GM12892 (cell line): ENCODE data around the gene ANTXR1.

ENCODE experiments used
- DNase-seq: peaks from one replicate; pipeline ENCODE4 v3.0.0; 2011; ENCODE audit not compliant: insufficient read length
- FAIRE-seq: peaks from 2 replicates; lab custom pipeline; 2011; peaks lifted over from hg19 to GRCh38; lab: Jason Lieb, UNC
- POLR2A ChIP-seq: IDR thresholded peaks from 2 replicates; pipeline ENCODE4 v1.6.1; 2011; ENCODE audit warnings: low read depth, low read length, control low read depth
- POLR2AphosphoS5 ChIP-seq: IDR thresholded peaks from 2 replicates; pipeline ENCODE4 v1.6.1; 2011; ENCODE audit warnings: low read depth, low read length, control low read depth
- TAF1 ChIP-seq: IDR thresholded peaks from 2 replicates; pipeline ENCODE4 v1.6.1; 2011; ENCODE audit warnings: low read depth, mild to moderate bottlenecking, control low read depth, low read length, borderline replicate concordance

Gene ANTXR1

DNA sequence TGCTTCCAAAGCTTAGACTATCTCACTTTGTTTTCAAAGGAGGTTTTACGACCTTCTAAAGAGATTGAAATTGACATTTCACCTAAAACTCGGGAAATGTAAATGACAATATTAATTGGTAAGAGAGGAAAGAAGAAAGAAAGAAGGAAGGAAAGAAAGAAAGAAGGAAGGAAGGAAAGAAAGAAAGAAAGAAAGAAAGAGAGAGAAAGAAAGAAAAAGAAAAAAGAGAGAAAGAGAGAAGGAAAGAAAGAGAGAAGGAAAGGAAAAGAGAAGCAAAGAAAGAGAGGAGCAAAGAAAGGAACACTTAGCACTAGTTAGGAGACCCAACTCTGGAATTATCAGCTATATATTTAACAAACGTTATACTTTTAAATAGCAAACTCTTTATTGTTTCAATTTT, 34.9 kb upstream of the ANTXR1 start:
- TF ChIP-seq TAF1 (no peak), POLR2AphosphoS5 (no peak), POLR2A (no peak)
- no peak for DNase-seq
- FAIRE-seq = no peak

DNA sequence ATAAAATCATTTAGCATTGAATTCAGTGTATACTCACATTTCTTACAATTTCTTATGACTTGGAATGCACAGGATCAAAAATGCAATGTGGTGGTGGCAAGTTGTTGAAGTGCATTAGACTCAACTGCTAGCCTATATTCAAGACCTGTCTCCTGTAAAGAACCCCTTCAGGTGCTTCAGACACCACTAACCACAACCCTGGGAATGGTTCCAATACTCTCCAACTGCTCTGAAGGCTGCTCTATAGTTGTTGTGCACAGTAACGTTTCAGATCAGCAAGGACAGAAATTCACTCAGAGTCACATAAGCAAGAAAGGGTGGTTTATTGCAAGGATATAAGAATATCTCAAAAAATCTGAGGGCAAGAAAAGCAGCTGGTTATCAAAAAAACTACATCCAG, 32.0 kb upstream of the ANTXR1 start:
- no peak for DNase-seq
- no peak for TF ChIP-seq POLR2AphosphoS5
- TF ChIP-seq TAF1 = no peak
- no peak for TF ChIP-seq POLR2A
- FAIRE-seq = no peak

DNA sequence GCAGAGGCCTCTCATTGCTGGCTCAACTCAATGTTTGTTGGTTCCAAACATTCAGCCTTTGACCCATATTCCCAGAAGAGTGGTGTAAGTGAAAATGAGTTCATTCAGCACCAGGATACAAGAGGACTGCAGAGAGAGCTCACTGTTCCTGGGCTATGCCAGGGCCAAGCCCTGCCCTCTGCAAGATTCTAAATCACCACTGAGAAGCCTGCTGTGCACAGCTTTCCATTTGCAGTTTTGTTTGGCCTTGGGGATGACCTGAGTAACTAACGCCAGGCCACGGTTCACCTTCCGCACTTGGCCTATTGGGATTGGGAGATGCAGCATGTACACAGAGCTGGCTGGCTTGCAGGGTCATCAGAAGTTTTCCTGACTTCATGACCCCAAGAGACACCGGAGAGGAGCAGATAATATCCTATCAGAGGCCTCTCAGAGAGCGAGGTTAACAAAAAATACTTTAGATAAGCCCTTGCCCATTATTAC, 25.9 kb upstream of the ANTXR1 start:
- FAIRE-seq (no peak), DNase-seq (no peak)

DNA sequence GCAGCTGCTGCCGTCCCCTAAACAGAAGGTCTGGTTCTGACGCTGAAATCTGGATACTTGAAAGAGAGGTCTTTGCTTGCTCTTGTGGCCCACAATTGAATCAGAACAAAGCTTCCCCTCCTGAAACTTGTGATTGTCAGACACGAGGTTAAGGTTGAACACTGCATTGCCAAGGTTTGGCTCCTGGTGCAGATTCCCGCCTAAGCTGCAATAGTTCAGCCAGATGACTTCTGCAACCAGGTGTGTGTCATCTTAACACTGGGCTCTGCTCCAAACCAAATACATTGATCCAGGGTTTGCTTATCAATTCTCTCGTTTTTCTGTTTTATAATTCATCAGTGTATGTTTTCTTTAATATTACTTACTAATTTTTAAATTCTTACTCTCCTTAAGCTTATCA, 23.9 kb upstream of the ANTXR1 start:
- TF ChIP-seq TAF1 = no peak
- no peak for DNase-seq
- no peak for FAIRE-seq

More for the DNA sequence above, 25.9 kb upstream of the ANTXR1 start:
- no peak for TF ChIP-seq POLR2AphosphoS5
- TF ChIP-seq TAF1 = no peak
- no peak for TF ChIP-seq POLR2A

DNA sequence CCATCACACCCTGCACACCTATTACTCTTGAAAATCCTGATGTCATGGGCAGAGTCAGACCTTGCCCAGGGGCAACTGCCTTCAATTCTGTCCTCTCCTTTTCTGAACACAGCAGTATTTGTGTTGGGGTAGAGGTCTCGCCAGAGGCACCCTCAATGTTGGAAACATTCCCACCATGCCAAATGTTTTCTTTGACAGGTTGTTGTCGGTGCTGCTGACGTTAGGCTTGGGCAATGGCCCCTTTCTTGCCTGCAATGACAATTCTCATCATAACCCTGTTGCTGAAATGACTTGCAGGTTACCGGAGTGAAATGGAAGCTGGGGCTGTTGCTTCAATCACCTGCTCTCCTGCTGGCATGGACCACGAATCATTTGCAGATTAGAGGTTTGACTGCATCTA, 20.6 kb upstream of the ANTXR1 start:
- DNase-seq = no peak
- no peak for TF ChIP-seq POLR2A
- no peak for TF ChIP-seq TAF1
- TF ChIP-seq POLR2AphosphoS5 = no peak
- FAIRE-seq = no peak

DNA sequence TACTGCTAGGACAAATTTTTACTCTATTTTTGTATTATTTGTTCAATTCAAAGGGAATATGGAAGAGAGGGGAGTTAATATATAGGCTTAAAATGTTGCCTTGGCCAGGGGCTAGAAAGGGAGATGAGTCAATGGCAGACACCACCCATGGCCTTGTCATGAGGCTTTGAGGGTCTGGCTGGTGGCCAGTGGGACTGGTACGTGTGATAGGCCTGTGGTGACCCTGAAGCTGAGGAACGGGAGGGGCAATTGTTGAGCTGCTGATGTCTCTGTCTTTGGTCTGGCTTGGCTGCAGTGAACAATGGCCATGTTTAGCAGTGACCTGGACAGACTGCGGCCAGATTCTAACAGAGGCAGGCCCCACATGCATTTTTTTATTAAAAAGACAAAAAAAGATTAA, 20.0 kb upstream of the ANTXR1 start:
- FAIRE-seq (no peak), DNase-seq (no peak)
- no peak for TF ChIP-seq TAF1
- TF ChIP-seq POLR2AphosphoS5 = no peak
- no peak for TF ChIP-seq POLR2A

DNA sequence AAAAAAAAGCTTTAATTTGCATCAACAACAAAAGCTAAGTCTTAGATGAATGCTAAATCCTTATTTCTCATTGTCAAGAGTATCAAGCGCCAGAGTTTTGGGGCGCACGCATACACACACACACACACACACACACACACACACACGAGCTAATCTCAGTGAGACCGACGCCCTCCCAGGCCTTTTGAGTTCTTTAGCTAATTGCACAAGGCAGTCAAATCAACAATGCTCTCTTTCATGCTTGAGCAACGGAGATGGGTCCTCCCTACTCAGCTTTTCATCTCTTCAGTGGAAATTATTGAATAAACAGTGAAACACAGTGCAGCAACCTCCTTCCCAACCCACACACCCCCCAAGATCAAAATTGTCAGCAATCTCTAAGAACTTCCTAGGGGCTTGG, 19.3 kb upstream of the ANTXR1 start:
- FAIRE-seq = no peak
- DNase-seq = no peak
- TF ChIP-seq POLR2AphosphoS5 (no peak), POLR2A (no peak), TAF1 (no peak)

DNA sequence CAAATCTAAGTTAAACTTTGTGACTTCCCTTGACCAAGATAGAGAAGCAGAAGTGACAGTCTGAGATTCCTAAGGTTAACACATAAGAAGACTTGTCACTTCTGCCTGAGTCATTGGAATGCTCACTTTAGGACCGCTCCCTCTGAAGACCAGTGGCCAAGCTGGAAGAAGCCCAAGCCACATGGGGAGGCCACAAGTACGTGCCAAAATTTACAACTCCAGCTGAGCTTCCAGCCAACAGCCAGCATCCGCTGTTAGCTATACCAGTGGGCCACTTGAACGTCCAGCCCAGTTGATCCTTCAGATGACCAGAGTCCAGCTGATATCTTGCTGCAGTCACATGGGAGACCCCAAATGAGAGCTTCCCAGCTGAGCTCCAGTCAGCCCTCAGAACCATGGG, 18.1 kb upstream of the ANTXR1 start:
- DNase-seq (no peak), FAIRE-seq (no peak)
- no peak for TF ChIP-seq POLR2A
- no peak for TF ChIP-seq POLR2AphosphoS5
- TF ChIP-seq TAF1 = no peak

DNA sequence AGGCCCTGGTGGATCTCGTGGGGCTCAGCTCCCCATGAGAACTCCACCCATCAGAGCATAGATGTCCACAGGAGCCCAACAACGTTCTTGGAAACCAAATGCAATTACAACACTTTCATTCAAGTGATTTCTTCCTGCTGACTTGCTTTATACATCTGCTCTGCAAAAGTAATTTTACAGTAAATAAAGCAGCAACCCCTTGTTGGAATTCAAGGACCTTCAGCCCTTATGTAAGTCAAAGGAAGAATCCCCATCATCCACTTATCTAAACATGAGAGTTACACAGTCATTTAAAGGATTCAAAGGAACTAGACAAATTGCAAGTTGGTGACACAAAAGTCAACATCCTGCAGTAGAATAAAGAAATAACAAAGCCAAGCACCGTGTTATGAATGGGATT, 17.1 kb upstream of the ANTXR1 start:
- FAIRE-seq (no peak), DNase-seq (no peak)
- TF ChIP-seq POLR2AphosphoS5 = no peak
- no peak for TF ChIP-seq POLR2A
- no peak for TF ChIP-seq TAF1

DNA sequence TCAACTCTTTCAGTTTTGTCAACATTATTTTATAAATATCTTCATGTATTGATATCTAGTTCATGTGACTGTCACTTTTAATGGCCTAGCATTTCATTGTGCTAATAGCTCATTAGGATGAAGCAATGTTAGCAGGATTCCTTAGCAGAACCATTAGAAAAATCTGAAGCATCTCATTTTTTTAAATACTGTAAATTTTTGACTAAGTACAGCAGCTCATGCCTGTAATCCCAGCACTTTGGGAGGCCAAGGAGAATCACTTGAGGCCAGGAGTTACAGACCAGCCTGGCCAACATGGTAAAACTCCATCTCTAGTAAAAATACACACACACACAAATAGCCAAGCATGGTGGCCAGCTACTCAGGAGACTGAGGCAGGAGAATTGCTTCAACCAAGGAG, 15.6 kb upstream of the ANTXR1 start:
- FAIRE-seq (no peak), DNase-seq (no peak)
- TF ChIP-seq POLR2AphosphoS5 = no peak
- TF ChIP-seq POLR2A = no peak
- no peak for TF ChIP-seq TAF1

DNA sequence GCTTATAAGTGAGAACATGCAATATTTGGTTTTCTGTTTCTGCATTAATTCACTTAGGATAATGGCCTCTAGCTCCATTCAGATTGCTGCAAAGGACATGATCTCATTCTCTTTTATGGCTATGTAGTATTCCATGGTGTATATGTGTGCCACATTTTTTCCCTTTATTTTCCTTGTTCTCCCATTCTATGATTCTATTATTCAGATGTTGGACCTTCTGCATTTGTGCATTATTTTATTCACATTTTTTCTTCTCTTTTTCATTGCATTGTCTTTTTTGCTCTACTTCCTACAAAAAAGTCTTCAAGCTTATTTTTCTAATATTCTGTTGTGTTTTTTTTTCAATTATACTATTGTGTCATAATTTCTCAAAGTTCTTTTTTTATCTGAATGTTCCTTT, 11.1 kb upstream of the ANTXR1 start:
- FAIRE-seq (no peak), DNase-seq (no peak)
- TF ChIP-seq POLR2AphosphoS5 = no peak
- TF ChIP-seq POLR2A = no peak
- no peak for TF ChIP-seq TAF1

DNA sequence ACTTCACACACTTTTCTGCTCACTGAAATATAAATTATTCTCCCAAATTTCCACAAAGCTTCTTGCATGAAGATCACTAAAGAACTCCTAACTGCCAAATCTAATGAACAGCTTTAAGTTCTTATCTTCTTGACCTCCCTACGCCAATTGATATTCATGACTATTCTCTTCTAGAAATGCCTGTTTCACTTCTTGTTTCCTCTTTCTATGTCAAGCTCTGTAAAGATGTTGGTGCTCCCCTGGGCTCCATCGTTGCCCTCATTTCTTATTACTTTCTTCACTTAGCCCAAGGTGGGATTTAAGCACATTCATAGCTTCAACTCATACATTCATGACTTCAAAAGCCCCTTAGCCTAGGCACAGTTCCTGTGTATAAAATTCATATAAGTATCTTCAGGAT, 9.2 kb upstream of the ANTXR1 start:
- no peak for FAIRE-seq
- DNase-seq = no peak
- TF ChIP-seq TAF1 = no peak
- TF ChIP-seq POLR2A = no peak
- no peak for TF ChIP-seq POLR2AphosphoS5

DNA sequence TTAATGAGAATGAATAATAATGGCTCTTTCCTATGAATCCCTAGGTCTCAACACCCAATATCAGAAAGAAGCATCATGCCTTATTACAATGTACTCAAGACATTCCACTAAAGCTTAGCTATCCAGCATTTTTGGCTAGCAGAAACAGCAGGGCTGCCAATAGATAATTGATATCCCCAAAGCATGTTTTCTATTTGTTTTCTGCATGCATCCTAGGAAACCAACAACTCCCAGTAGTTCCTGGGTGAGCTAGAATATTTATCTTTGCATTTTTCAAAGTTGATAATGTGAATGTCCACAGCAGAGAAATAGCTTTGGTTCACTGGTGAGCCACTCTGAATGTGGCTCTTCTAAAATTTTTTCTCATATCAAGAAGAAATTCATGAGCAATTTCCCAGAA, 5.8 kb upstream of the ANTXR1 start:
- no peak for TF ChIP-seq POLR2A
- no peak for TF ChIP-seq POLR2AphosphoS5
- TF ChIP-seq TAF1 = no peak
- DNase-seq = no peak

More for the DNA sequence above, 5.8 kb upstream of the ANTXR1 start:
- no peak for FAIRE-seq
